Midbrain (tissue), 1 donor: Measurements from ENCODE around the gene CCDC74B.
"Not testable (repeated sequence)": the region's sequence is repeated elsewhere in the genome, so short reads cannot be mapped to it uniquely, and the experiment has no call there.

ENCODE experiments used
- DNase-seq: peaks from one replicate; lab custom pipeline; 2025; lab: John Stamatoyannopoulos, UW

Gene CCDC74B

DNA sequence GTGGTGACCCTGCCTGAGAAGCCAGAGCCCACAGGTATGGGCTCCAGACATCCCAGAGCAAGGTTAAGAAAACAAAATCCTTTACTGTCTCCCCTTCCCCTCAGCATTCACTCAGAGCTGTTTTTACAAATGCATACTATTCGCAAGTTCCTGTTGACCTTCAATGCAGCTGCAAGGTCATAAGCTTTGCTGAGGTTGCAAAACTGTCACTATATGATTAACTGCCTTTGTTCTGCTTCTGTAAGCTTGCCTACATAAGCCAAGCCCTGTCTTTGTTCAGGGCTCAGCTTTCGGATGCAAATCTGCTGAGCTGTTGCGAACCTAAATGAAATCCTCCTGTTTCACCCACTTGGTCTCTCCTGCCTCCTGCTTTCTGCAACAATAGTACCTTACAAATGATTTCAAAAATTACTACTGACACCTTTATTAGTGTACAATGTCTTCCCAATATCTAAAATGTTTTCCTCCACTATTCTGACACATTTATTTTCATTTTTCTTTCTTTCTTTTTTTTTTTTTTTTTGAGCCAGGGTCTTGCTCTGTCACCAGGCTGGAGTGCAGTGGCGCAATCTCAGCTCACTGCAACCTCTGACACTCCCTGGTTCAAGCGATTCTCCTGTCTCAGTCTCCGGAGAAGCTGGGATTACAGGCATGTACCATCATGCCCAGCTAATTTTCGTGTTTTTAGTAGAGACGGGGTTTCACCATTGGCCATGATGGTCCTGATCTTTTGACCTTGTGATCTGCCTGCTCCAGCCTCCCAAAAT is 42.1 kb downstream of the CCDC74B start:
- DNase-seq = not testable (repeated sequence)
